ENCODE measurements around the gene PNLIPRP2.

- no peak for TF ChIP-seq EZH2phosphoT487 (IDR thresholded peaks at IDR 0.05; ENCODE audit: low read length)
- TF ChIP-seq CTCF (IDR thresholded peaks at IDR 0.05; ENCODE audit: low read length) = no peak
- TF ChIP-seq EZH2 (optimal IDR thresholded peaks at IDR 0.05; ENCODE audit: low read depth, low read length) = no peak
Observed at GRCh38 chr10:116656044-116656443, 35.3 kb downstream of the PNLIPRP2 start.
